Measurements from ENCODE around the gene PPM1L. TPM values are rescaled to one million over a fixed set of nuclear protein-coding genes. Genes with fewer than 3 reads are reported as not detected.
A peak's percentile ranks its signal among the peaks of the same experiment; 100 is the strongest.

PPM1L gene
- total and polyA plus RNA-seq, 10 of the 15 experiments (the other 5 are each of a cell fraction or from before 2014, with no cell fraction given): under 0.01 to 0.33 (median 0.06) TPM; not detected in 1

- ATAC-seq (peak; percentile 83), FAIRE-seq (peak; percentile 66), DNase-seq (ENCODE audit: low read depth, low spot score) (no peak)
- Histone ChIP-seq H3K4me1 (ENCODE audit: control insufficient read depth, insufficient read depth, low read length) (no peaks in the 10 kb centered on the region), H2AFZ (ENCODE audit: control insufficient read depth, low read depth, low read length) (no peak overlapping the region), H3K36me3 (ENCODE audit: control insufficient read depth in 2 of 2, insufficient read depth in 2 of 2, low read length in 1 of 2) (no peaks in the 10 kb centered on the region), H3K9ac (ENCODE audit: control insufficient read depth, insufficient read depth, low read length) (no peak overlapping the region), H4K20me1 (ENCODE audit: control insufficient read depth, insufficient read depth) (no peaks in the 10 kb centered on the region), H3K79me2 (ENCODE audit: control insufficient read depth, insufficient read depth, low read length) (no peaks in the 10 kb centered on the region), H3K27ac (ENCODE audit: control insufficient read depth, insufficient read depth) (no peak overlapping the region), H3K4me3 (no peak overlapping the region), H3K4me2 (ENCODE audit: control insufficient read depth, insufficient read depth) (no peak overlapping the region), H3K9me3 (replicated peaks; ENCODE audit: control insufficient read depth, insufficient read depth, low read length) (no peaks in the 10 kb centered on the region), H3K27me3 (replicated peaks in 1 of 2; ENCODE audit: control insufficient read depth in 2 of 2, insufficient read depth in 2 of 2, low read length in 1 of 2) (no peaks in the 10 kb centered on the region; a peak in 1 of 4 replicates)
- ChIA-PET CTCF (interaction anchor here (0.7 to 1.5 kb wide), 3 partner anchors 12 to 67 kb away, joined by 3 to 5 read pairs (median 3); no protein-coding TSS in a partner anchor), RAD21 (ENCODE audit: unreplicated experiment) (no interaction called here), POLR2A (no interaction called here), SMC1A (ENCODE audit: uncharacterized antibody, unreplicated experiment) (no interaction called here)
- TF ChIP-seq RAD21 (IDR thresholded peaks at IDR 0.05; ENCODE audit: insufficient read depth, low read depth, low read length): peak; percentile 31; the same call in 1 of the 2 replicates
- TF ChIP-seq SMARCA5 (IDR thresholded peaks at IDR 0.05): no peak
- no peak for TF ChIP-seq E2F8 (IDR thresholded peaks at IDR 0.05; ENCODE audit: low read depth, partially characterized antibody)
- peak; percentile 30 to 35 (median 33); a peak in 4 of 6 replicates for TF ChIP-seq CTCF (IDR thresholded peaks at IDR 0.05 in 2 of 3, conservative IDR thresholded peaks at IDR 0.05 in 1 of 3; ENCODE audit: control insufficient read depth in 2 of 3, extremely low read depth in 1 of 3, insufficient read depth in 1 of 3, low read depth in 3 of 3, low read length in 3 of 3)
- peak; percentile 23; the same call in 1 of the 2 replicates for TF ChIP-seq SMC3 (IDR thresholded peaks at IDR 0.05; ENCODE audit: borderline replicate concordance, low read length)
- no peak for TF ChIP-seq ASH2L (IDR thresholded peaks at IDR 0.05; ENCODE audit: borderline replicate concordance, low read depth)
- TF ChIP-seq ATF7 (IDR thresholded peaks at IDR 0.05; ENCODE audit: low read depth): no peak
- in situ Hi-C loops (cut with MboI): no loop called here
- no TSS peak for BruUV-seq (replicated peaks)
- 27% methylated on average over 5 of the region's 5 CpGs for WGBS (ENCODE audit: insufficient coverage, insufficient replicate concordance, low lambda C conversion rate, missing lambda C conversion rate)
- intact Hi-C loops (cut with micrococcal nuclease; ENCODE audit: unreplicated experiment): no loop called here
Measured at GRCh38 chr3:160720123-160720746, 35.8 kb upstream of the PPM1L start.

Data from GM12878 (cell line).